ENCODE measurements around the gene NIP7. TPM values are rescaled to one million over a fixed set of nuclear protein-coding genes. Genes with fewer than 3 reads are reported as not detected.

NIP7 gene
- total and polyA plus RNA-seq, 3 donors from 2014 or later: 16.2 to 22.4 (median 17.2) TPM

- WGBS, 2 donors: 86 to 90% methylated on average over 28 to 30 of the region's 30 CpGs
- DNase-seq: no peak
- Histone ChIP-seq H3K4me1 (no peaks in the 10 kb centered on the region), H3K9me3 (no peaks in the 10 kb centered on the region), H3K36me3 (ENCODE audit: low read depth, missing control alignments) (no peaks in the 10 kb centered on the region), H3K4me3 (no peak overlapping the region), H3K27me3 (no peaks in the 10 kb centered on the region), H3K27ac (no peak overlapping the region)
- no peak for TF ChIP-seq POLR2A (IDR thresholded peaks at IDR 0.05)
- TF ChIP-seq CTCF (IDR thresholded peaks at IDR 0.05): no peak
- intact Hi-C loops (cut with DNase I; ENCODE audit: low total_unique reads): no loop called here
These were observed 19.5 kb upstream of the NIP7 start for GRCh38 chr16:69319826-69320739.

GRCh38 chr16:69320740-69321073 lies 18.9 kb upstream of the NIP7 start:
- Histone ChIP-seq H3K4me1 (no peaks in the 10 kb centered on the region), H3K36me3 (ENCODE audit: low read depth, missing control alignments) (no peaks in the 10 kb centered on the region), H3K4me3 (no peak overlapping the region), H3K27ac (no peak overlapping the region), H3K27me3 (no peaks in the 10 kb centered on the region), H3K9me3 (no peaks in the 10 kb centered on the region)
- intact Hi-C loops (cut with DNase I; ENCODE audit: low total_unique reads): no loop called here
- DNase-seq: no peak
- WGBS, 2 donors: 88 to 90% methylated on average over 13 of the region's 13 CpGs
- TF ChIP-seq POLR2A (IDR thresholded peaks at IDR 0.05) (no peak), CTCF (IDR thresholded peaks at IDR 0.05) (no peak)

- Histone ChIP-seq H3K36me3 (ENCODE audit: low read depth, missing control alignments) (no peaks in the 10 kb centered on the region), H3K27ac (no peak overlapping the region), H3K9me3 (no peaks in the 10 kb centered on the region), H3K27me3 (no peaks in the 10 kb centered on the region), H3K4me3 (no peak overlapping the region), H3K4me1 (no peaks in the 10 kb centered on the region)
- no peak for DNase-seq
- WGBS, 2 donors: 87 to 90% methylated on average over 19 to 22 of the region's 22 CpGs
- TF ChIP-seq CTCF (IDR thresholded peaks at IDR 0.05) (no peak), POLR2A (IDR thresholded peaks at IDR 0.05) (no peak)
- intact Hi-C loops (cut with DNase I; ENCODE audit: low total_unique reads): no loop called here
These were observed 18.5 kb upstream of the NIP7 start for GRCh38 chr16:69321080-69321479.

GRCh38 chr16:69322343-69322742 lies 17.2 kb upstream of the NIP7 start:
- 84 to 92% methylated on average over 7 of the region's 7 CpGs for WGBS, 2 donors
- Histone ChIP-seq H3K36me3 (ENCODE audit: low read depth, missing control alignments) (no peaks in the 10 kb centered on the region), H3K4me3 (no peak overlapping the region), H3K4me1 (no peaks in the 10 kb centered on the region), H3K27ac (no peak overlapping the region), H3K9me3 (no peaks in the 10 kb centered on the region), H3K27me3 (no peaks in the 10 kb centered on the region)
- intact Hi-C loops (cut with DNase I; ENCODE audit: low total_unique reads): no loop called here
- TF ChIP-seq CTCF (IDR thresholded peaks at IDR 0.05) (no peak), POLR2A (IDR thresholded peaks at IDR 0.05) (no peak)
- DNase-seq: no peak

- peak; percentile 9 for DNase-seq
- Histone ChIP-seq H3K4me3 (no peak overlapping the region), H3K36me3 (ENCODE audit: low read depth, missing control alignments) (no peaks in the 10 kb centered on the region), H3K27me3 (no peaks in the 10 kb centered on the region), H3K27ac (no peak overlapping the region), H3K4me1 (no peaks in the 10 kb centered on the region), H3K9me3 (no peaks in the 10 kb centered on the region)
- WGBS, 2 donors: 74 to 78% methylated on average over 3 to 14 of the region's 14 CpGs
- intact Hi-C loops (cut with DNase I; ENCODE audit: low total_unique reads): no loop called here
- TF ChIP-seq POLR2A (IDR thresholded peaks at IDR 0.05) (no peak), CTCF (IDR thresholded peaks at IDR 0.05) (no peak)
These were observed 16.2 kb upstream of the NIP7 start for GRCh38 chr16:69323415-69323814.

Data from testis (tissue), 3 donors.